ENCODE measurements around the gene FUZ.

- TF ChIP-seq SP1 (IDR thresholded peaks at IDR 0.05; ENCODE audit: low read depth, low read length), result no peak
- TF ChIP-seq CTCF (IDR thresholded peaks at IDR 0.05; ENCODE audit: control extremely low read depth in 1 of 3, insufficient read depth in 1 of 3, low read depth in 1 of 3, low read length in 3 of 3), result no peak
- no peak for TF ChIP-seq RNF2 (IDR thresholded peaks at IDR 0.05; ENCODE audit: borderline replicate concordance, low read depth, low read length, missing control alignments, poor library complexity, severe bottlenecking)
- no peak for TF ChIP-seq MAFK (IDR thresholded peaks at IDR 0.05; ENCODE audit: low read depth, low read length)
- no peak for TF ChIP-seq POLR2A (IDR thresholded peaks at IDR 0.05; ENCODE audit: control extremely low read depth in 1 of 2, low read depth in 2 of 2, low read length in 2 of 2)
- TF ChIP-seq GABPA (IDR thresholded peaks at IDR 0.05; ENCODE audit: borderline replicate concordance, insufficient read depth, low read length), result no peak
- no peak for TF ChIP-seq HDAC2 (IDR thresholded peaks at IDR 0.05; ENCODE audit: borderline replicate concordance in 1 of 2, low read depth in 2 of 2, low read length in 2 of 2)
- no peak for TF ChIP-seq ATF2 (IDR thresholded peaks at IDR 0.05; ENCODE audit: low read length)
- no peak for TF ChIP-seq CHD1 (IDR thresholded peaks at IDR 0.05; ENCODE audit: low read depth, low read length)
- TF ChIP-seq NRF1 (IDR thresholded peaks at IDR 0.05; ENCODE audit: low read depth, low read length), result no peak
- TF ChIP-seq EZH2 (IDR thresholded peaks at IDR 0.05; ENCODE audit: low read depth, low read length, severe bottlenecking), result no peak
- no peak for TF ChIP-seq CREB1 (IDR thresholded peaks at IDR 0.05)
- no peak for TF ChIP-seq ZNF274 (IDR thresholded peaks at IDR 0.05; ENCODE audit: borderline replicate concordance, extremely low read depth, low read length)
- no peak for TF ChIP-seq POLR2AphosphoS5 (IDR thresholded peaks at IDR 0.05; ENCODE audit: low read depth, low read length)
These were observed 12.3 kb downstream of the FUZ start for GRCh38 chr19:49800771-49801170.

Measured in H1 (cell line).